Adrenal gland (tissue), 5 donors: ENCODE measurements around the gene RICTOR.

Source experiments
- CTCF ChIP-seq, 6 experiments: fragments of 450-650 bp in 4 of 6; fragments of 200-600 bp in 2 of 6; sonication (generic) in 1 of 6; IDR thresholded peaks; 1 replicate in 5 of 6; 2 replicates in 1 of 6; pipeline versions ENCODE4 v1.5.1 to v1.8.0; 2016 to 2021; ENCODE audit warnings: antibody characterized with exemption in 6 of 6, mild to moderate bottlenecking in 2 of 6, moderate library complexity in 1 of 6
- POLR2A ChIP-seq, 2 donors: fragments of 450-650 bp; IDR thresholded peaks; one replicate each; pipeline ENCODE4 v1.6.1; 2017; ENCODE audit warnings: antibody characterized with exemption in 2 of 2, mild to moderate bottlenecking in 2 of 2, moderate library complexity in 1 of 2
- donor health status: DM: no; HTN: no; CAD: no.

- no peak for TF ChIP-seq CTCF (IDR thresholded peaks at IDR 0.05)
- no peak for TF ChIP-seq POLR2A (IDR thresholded peaks at IDR 0.05)
Measured at GRCh38 chr5:39076757-39077728, 2.8 kb upstream of the RICTOR start.
